OCI-LY7 (cell line): ENCODE data around the gene POC1B. TPM values are rescaled to one million over a fixed set of nuclear protein-coding genes. Genes with fewer than 3 reads are reported as not detected.

Experiments used
- BruUV-seq: library from RNA; stranded (reverse); fragments of 400-500 nt; replicated peaks from 2 replicates; lab custom pipeline; 2021; lab: Mats Ljungman, UMichigan
- CTCF ChIA-PET: fragments of 300-600 bp; sonication (Branson Sonifier 250); formaldehyde crosslinking; loops from one replicate; lab custom pipeline; 2022; ENCODE audit warnings: antibody characterized with exemption; ENCODE audit not compliant: unreplicated experiment; lab: Charles Lee
- POLR2A ChIA-PET: fragments of 300-600 bp; sonication (Branson Sonifier 250); formaldehyde crosslinking; loops from one replicate; lab custom pipeline; 2022; ENCODE audit warnings: antibody characterized with exemption; lab: Charles Lee
- DNase-seq: peaks from one replicate; pipeline ENCODE4 v3.0.0-alpha.2; 2015; ENCODE audit warnings: low spot score
- H2AFZ ChIP-seq: fragments of 200-600 bp; sonication (generic), shearing (Covaris generic); 2 replicates; pipeline ENCODE4 v1.6.1; 2014; ENCODE audit warnings: mild to moderate bottlenecking, antibody characterized with exemption, low read length, moderate library complexity
- H3K27ac ChIP-seq: fragments of 200-600 bp; sonication (generic); 2 replicates; pipeline ENCODE4 v1.5.1; 2014; ENCODE audit warnings: mixed run types, low read depth, mild to moderate bottlenecking, moderate library complexity, low read length, inconsistent platforms; ENCODE audit not compliant: poor library complexity, severe bottlenecking
- H3K36me3 ChIP-seq: fragments of 200-600 bp; sonication (generic); 2 replicates; pipeline ENCODE4 v1.6.1; 2014; ENCODE audit warnings: mild to moderate bottlenecking, antibody characterized with exemption, low read length, moderate library complexity, mixed read lengths; ENCODE audit not compliant: insufficient read depth
- H3K4me1 ChIP-seq: fragments of 200-600 bp; sonication (generic); 2 replicates; pipeline ENCODE4 v1.5.1; 2014; ENCODE audit warnings: mild to moderate bottlenecking, low read length; ENCODE audit not compliant: insufficient read depth, poor library complexity, severe bottlenecking
- H3K4me2 ChIP-seq: fragments of 200-600 bp; sonication (generic); 2 replicates; pipeline ENCODE4 v1.6.1; 2014; ENCODE audit warnings: mild to moderate bottlenecking, low read length
- H3K4me3 ChIP-seq: fragments of 200-600 bp; sonication (generic); 2 replicates; pipeline ENCODE4 v1.5.1; 2014; ENCODE audit warnings: mild to moderate bottlenecking, low read depth, low read length; ENCODE audit not compliant: poor library complexity, severe bottlenecking
- H3K79me2 ChIP-seq: fragments of 200-600 bp; sonication (generic); 2 replicates; pipeline ENCODE4 v1.6.1; 2016; ENCODE audit warnings: low read depth, mild to moderate bottlenecking, low read length, moderate library complexity, mixed read lengths; ENCODE audit not compliant: insufficient read depth
- H3K9me2 ChIP-seq: fragments of 200-600 bp; sonication (generic); 2 replicates; pipeline ENCODE4 v1.6.1; 2016; ENCODE audit warnings: mild to moderate bottlenecking, low read length, mixed read lengths; ENCODE audit not compliant: insufficient read depth
- H3K9me3 ChIP-seq: fragments of 200-600 bp; sonication (generic); 2 replicates; pipeline ENCODE4 v1.6.1; 2014; ENCODE audit warnings: mild to moderate bottlenecking, mixed run types, low read length, mixed read lengths
- H4K20me1 ChIP-seq: fragments of 200-600 bp; sonication (generic); 2 replicates; pipeline ENCODE4 v1.6.1; 2014; ENCODE audit warnings: mild to moderate bottlenecking, antibody characterized with exemption, low read length, moderate library complexity, mixed read lengths; ENCODE audit not compliant: insufficient read depth
- CTCF ChIP-seq: fragments of 200-600 bp; sonication (generic); conservative IDR thresholded peaks from 2 replicates; pipeline ENCODE4 v1.5.1; 2014; ENCODE audit warnings: mild to moderate bottlenecking, antibody characterized with exemption, low read length, moderate library complexity, mixed read lengths
- EZH2phosphoT487 ChIP-seq: fragments of 200-600 bp; sonication (generic); IDR thresholded peaks from 2 replicates; pipeline ENCODE4 v1.6.1; 2018; ENCODE audit warnings: low read depth, borderline replicate concordance, mild to moderate bottlenecking, mixed run types, antibody characterized with exemption, low read length, moderate library complexity, mixed read lengths
- intact Hi-C: fragments of 100-400 bp; cut with micrococcal nuclease; formaldehyde crosslinking; loops from one replicate; pipeline ENCODE4 v1.10.0; 2022; ENCODE audit not compliant: unreplicated experiment
- total RNA-seq, 2 experiments: library from RNA; depleted of rRNA in 1 of 2; stranded (reverse); fragments of >200 nt in 1 of 2; shearing (Covaris generic) in 1 of 2; gene quantifications; 2 replicates each; pipeline ENCODE4 v1.2.3, GENCODE V29; 2014 to 2022

The POC1B gene
- total RNA-seq, 2 experiments from 2014 or later, result 28.9 to 30.9 TPM

GRCh38 chr12:89516633-89517032 lies 9.2 kb downstream of the POC1B start:
- Histone ChIP-seq H4K20me1 (0 out of 2 replicates have a peak, but pooled peaks cover 6% of the 10 kb centered on the region), H3K79me2 (peaks cover 18% of the 10 kb centered on the region; the same call in 1 of the 2 replicates), H3K36me3 (peaks cover 7% of the 10 kb centered on the region; the same call in 1 of the 2 replicates), H3K4me1 (peaks cover 2% of the 10 kb centered on the region), H3K27ac (no peak overlapping the region), H2AFZ (no peak overlapping the region), H3K9me2 (no peaks in the 10 kb centered on the region), H3K4me3 (no peak overlapping the region), H3K9me3 (no peaks in the 10 kb centered on the region), H3K4me2 (no peak overlapping the region)
- TF ChIP-seq EZH2phosphoT487, result no peak
- TF ChIP-seq CTCF, result no peak
- intact Hi-C loops, result no loop called here
- ChIA-PET POLR2A (interaction anchor here (0.6 kb wide), 1 partner anchor 143 kb away, joined by 3 read pairs; no protein-coding TSS in a partner anchor), CTCF (no interaction called here)
- BruUV-seq, result no TSS peak
- DNase-seq, result no peak

GRCh38 chr12:89514751-89515150 lies 11.1 kb downstream of the POC1B start:
- Histone ChIP-seq H2AFZ (no peak overlapping the region), H3K4me3 (no peak overlapping the region), H3K9me3 (no peaks in the 10 kb centered on the region), H3K4me1 (no peaks in the 10 kb centered on the region), H4K20me1 (0 out of 2 replicates have a peak, but pooled peaks cover 3% of the 10 kb centered on the region), H3K9me2 (no peaks in the 10 kb centered on the region), H3K36me3 (0 out of 2 replicates have a peak, but pooled peaks cover under 1% of the 10 kb centered on the region), H3K79me2 (0 out of 2 replicates have a peak, but pooled peaks cover 3% of the 10 kb centered on the region), H3K27ac (no peak overlapping the region), H3K4me2 (no peak overlapping the region)
- TF ChIP-seq CTCF, result no peak
- no TSS peak for BruUV-seq
- no peak for DNase-seq
- POLR2A ChIA-PET, result interaction anchor here (0.6 kb wide), 1 partner anchor 469 kb away, joined by 4 read pairs; no protein-coding TSS in a partner anchor
- intact Hi-C loops, result no loop called here
- CTCF ChIA-PET, result no interaction called here

- H3K9me2 ChIP-seq, result no peaks in the 10 kb centered on the region
- POLR2A ChIA-PET, result interaction anchor here (1.9 kb wide), 1 partner anchor 14 kb away, joined by 9 read pairs; no protein-coding TSS in a partner anchor
- H3K4me2 ChIP-seq, result no peak overlapping the region
- CTCF ChIA-PET, result no interaction called here
- H3K36me3 ChIP-seq, result no peaks in the 10 kb centered on the region
- intact Hi-C loops, result no loop called here
- no peaks in the 10 kb centered on the region for H3K4me1 ChIP-seq
- H4K20me1 ChIP-seq, result no peaks in the 10 kb centered on the region
- H2AFZ ChIP-seq, result no peak overlapping the region
- H3K4me3 ChIP-seq, result no peak overlapping the region
- H3K9me3 ChIP-seq, result no peaks in the 10 kb centered on the region
- no peak for DNase-seq
- H3K27ac ChIP-seq, result no peak overlapping the region
- BruUV-seq, result no TSS peak
- TF ChIP-seq EZH2phosphoT487, result no peak
- no peak for TF ChIP-seq CTCF
- H3K79me2 ChIP-seq, result no peaks in the 10 kb centered on the region
Observed at GRCh38 chr12:89513544-89513943, 12.3 kb downstream of the POC1B start.
